G401.6 (cell line): Measurements from ENCODE around the gene NFATC2IP.
"Not testable (repeated sequence)": the region's sequence is repeated elsewhere in the genome, so short reads cannot be mapped to it uniquely, and the experiment has no call there.

Experiments
- FAIRE-seq: peaks from 2 replicates; lab custom pipeline; 2012; peaks lifted over from hg19 to GRCh38; lab: Jason Lieb, UNC

NFATC2IP gene

DNA sequence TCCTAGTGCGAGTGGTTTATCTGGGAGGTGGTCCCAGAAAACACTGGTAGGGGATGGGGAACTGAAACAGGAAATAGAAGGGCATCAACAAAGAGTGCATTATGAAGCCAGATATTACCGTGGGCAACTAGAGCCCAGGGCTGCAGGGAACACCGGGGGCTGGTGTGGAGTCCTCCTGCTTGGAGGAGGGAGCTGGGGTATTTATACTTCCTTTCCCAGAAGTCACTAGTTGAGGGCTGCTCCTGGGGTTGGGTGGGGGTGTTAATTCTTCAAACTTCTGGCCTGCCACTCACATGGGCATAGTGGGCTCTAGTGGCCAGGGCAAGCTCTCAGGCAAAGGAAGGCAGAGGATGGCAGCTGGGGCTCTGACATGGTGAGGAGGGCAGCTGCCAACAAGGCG is 48.8 kb downstream of the NFATC2IP start:
- no peak for FAIRE-seq

DNA sequence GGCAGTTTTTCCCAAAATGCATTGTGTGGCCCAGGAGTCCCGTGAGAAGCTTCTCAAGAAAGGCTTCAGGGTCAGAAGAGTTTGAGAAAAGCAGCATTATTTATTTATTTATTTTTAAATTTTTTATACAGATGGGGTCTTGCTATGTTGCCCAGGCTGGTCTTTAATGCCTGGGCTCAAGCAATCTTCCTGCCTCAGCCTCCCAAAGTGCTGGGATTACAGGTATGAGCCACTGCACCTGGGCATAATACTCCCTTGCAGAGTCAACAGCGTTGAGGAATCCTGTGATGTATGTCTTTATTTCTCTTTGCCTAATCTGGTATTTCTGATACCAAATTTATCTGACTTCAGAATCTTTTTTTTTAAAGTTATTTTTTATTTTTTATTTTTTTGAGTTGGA is 49.3 kb downstream of the NFATC2IP start:
- FAIRE-seq: no peak

DNA sequence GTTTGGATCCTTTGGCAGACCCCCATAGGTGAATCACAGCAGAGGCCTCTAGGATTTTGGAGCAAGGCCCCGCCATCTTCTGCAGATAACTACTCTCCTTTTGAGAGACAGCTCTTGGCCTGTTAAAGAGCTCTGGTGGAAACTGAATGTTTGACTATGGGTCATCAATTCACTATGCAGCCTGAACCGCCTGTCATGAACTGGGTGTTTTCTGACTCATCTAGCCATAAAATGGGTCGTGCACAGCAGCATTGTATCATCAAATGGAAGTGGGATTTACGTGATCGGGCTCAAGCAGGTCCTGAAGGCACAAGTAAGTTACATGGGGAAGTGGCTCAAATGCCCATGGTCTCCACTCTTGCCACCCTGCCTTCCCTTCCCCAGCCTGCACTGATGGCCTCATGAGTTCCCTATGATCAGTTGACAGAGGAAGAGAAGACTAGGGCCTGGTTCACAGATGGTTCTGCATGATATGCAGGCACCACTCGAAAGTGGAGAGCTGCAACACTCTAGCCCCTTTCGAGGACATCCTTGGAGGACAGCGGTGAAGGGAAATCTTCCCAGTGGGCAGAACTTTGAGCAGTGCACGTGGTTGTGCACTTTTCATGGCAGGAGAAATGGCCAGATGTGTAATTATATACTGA is 53.9 kb downstream of the NFATC2IP start:
- FAIRE-seq: not testable (repeated sequence)

- no peak for FAIRE-seq
Measured at GRCh38 chr16:29007730-29008593, 57.2 kb downstream of the NFATC2IP start.

DNA sequence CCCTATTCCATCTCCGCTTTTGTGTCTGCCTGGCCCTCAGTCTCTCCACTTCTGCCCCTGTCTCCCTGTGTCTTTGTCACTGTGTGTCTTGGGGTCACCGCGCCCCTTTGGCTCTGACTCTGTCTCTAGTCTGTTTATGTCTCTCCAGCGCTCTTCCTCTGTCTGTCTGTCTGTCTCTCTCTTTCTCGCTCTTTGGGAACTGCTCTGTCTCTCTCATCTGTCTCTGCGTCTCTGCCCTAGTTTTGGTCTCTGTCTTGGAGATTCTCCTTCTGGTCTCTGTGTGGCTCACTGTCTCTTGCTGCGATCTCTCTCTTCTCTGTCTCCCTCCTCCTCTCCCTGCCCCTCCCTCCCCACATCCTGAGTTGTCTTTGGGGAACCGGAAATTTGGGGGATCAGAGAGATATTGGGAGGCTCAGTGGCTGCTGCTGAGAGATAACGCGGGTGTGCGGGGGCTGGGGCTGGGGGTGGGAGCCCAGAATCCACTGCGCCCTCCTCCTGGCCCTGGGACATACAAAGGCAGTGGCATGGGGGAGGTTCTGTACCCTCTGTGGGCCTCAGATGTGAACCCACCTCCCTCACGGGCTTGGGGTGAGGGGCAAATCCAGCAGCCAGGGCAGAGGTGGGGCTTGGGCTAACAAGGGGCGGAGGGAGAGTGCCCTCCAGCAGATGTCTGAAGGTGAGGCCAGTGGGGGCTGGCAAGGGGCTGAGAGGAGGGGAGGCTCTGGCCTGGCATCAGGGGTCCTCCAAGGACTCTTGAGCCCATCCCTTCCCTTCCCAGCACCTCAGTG is 58.5 kb downstream of the NFATC2IP start:
- FAIRE-seq: no peak

DNA sequence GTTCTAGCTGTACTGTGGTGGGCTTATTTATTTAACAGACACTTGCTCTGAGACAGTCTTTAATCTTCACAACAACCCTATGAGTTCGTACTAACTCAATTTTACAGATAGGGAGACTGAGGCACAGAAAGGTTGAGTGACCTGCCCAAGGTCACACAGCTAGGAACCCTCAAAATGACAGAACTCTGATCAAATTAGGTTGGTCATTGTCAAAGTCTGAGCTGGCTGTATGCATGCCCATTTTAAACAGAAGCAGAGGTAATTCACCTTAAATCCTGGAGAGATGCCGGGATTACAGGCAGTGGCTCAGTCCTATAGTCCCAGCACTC is 59.1 kb downstream of the NFATC2IP start:
- no peak for FAIRE-seq

- FAIRE-seq: no peak
Measured at GRCh38 chr16:29011112-29011511, 60.4 kb downstream of the NFATC2IP start.

DNA sequence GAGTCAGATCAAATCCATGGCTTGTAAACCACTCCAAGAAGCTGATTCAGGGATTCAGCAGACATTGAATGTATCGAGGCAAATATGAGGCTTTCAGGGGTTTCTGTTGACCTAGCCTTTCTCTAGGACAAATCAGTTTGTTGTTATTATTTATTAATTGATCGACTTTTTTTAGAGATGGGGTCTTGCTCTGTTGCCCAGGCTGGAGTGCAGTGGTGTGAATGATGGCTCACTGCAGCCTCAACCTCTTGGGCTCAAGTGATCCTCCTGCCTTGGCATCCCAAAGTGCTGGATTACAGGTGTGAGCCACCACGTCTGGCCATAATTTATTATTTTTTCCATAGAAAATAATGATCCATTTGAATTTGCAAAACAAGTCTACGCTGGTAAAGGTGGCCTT is 61.1 kb downstream of the NFATC2IP start:
- FAIRE-seq: no peak

DNA sequence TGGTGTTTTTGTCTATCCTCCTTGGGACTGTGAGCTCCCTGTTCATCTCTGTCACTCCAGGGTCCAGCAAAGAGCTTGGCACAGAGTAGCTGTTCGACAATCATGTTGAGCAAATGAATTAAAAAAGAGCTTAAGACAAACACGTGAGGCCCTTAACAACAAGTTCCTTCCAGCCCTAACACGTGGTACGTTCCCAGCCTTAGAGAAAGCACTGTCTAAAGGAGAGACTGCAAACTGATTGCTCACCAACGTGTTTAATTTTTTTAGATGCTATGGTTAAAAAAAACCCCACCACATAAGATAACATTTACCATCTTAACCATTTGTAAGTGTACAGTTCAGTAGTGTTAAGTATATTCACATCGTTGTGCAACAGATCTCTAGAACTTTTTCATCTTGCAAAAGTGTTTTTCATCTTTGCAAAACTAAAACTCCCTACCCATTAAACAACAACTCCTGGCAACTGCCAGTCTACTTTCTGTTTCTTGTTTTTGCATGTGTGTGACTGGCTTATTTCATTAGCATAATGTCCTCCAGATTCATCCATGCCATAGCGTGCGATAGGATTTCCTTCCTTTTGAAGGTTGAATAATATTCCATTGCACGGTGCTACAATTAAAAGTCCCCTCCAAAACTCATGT is 62.3 kb downstream of the NFATC2IP start:
- FAIRE-seq: no peak

GRCh38 chr16:29014561-29015069 is 63.9 kb downstream of the NFATC2IP start:
- FAIRE-seq: no peak
